Gastroesophageal sphincter (tissue), 3 donors: ENCODE data around the gene GNPTAB.

Experiments
- EP300 ChIP-seq: sonication (generic); formaldehyde crosslinking; IDR thresholded peaks from one replicate; pipeline ENCODE4 v1.6.1; 2017; ENCODE audit warnings: antibody characterized with exemption, mild to moderate bottlenecking
- POLR2A ChIP-seq, 2 donors: fragments of 450-650 bp; IDR thresholded peaks; one replicate each; pipeline ENCODE4 v1.6.1; 2017; ENCODE audit warnings: antibody characterized with exemption in 2 of 2, mild to moderate bottlenecking in 2 of 2, moderate library complexity in 1 of 2
- POLR2AphosphoS5 ChIP-seq: sonication (generic); formaldehyde crosslinking; IDR thresholded peaks from one replicate; pipeline ENCODE4 v1.6.1; 2017; ENCODE audit warnings: antibody characterized with exemption
- TF ChIP-seq, protein P1 (sequence below), 4 experiments: fragments of 200-600 bp in 2 of 4; fragments of 450-650 bp in 2 of 4; sonication (generic) in 1 of 4; IDR thresholded peaks; one replicate each; pipeline ENCODE4 v1.5.1; 2017 to 2019; ENCODE audit warnings: antibody characterized with exemption in 4 of 4, mild to moderate bottlenecking in 2 of 4, moderate library complexity in 2 of 4

GRCh38 chr12:101710288-101710687 is 120.5 kb downstream of the GNPTAB start:
- TF ChIP-seq, protein P1, sequence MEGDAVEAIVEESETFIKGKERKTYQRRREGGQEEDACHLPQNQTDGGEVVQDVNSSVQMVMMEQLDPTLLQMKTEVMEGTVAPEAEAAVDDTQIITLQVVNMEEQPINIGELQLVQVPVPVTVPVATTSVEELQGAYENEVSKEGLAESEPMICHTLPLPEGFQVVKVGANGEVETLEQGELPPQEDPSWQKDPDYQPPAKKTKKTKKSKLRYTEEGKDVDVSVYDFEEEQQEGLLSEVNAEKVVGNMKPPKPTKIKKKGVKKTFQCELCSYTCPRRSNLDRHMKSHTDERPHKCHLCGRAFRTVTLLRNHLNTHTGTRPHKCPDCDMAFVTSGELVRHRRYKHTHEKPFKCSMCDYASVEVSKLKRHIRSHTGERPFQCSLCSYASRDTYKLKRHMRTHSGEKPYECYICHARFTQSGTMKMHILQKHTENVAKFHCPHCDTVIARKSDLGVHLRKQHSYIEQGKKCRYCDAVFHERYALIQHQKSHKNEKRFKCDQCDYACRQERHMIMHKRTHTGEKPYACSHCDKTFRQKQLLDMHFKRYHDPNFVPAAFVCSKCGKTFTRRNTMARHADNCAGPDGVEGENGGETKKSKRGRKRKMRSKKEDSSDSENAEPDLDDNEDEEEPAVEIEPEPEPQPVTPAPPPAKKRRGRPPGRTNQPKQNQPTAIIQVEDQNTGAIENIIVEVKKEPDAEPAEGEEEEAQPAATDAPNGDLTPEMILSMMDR (IDR thresholded peaks at IDR 0.05) = no peak
- no peak for TF ChIP-seq POLR2A (IDR thresholded peaks at IDR 0.05)
- no peak for TF ChIP-seq POLR2AphosphoS5
- TF ChIP-seq EP300 = no peak
